Testis (tissue), 2 donors: ENCODE data around the gene CD274.

Experiments used
- CTCF ChIP-seq, 3 experiments: fragments of 450-650 bp in 2 of 3; fragments of 200-600 bp in 1 of 3; sonication (generic) in 1 of 3; IDR thresholded peaks; one replicate each; pipeline ENCODE4 v1.5.1; 2016 to 2019; ENCODE audit warnings: antibody characterized with exemption in 3 of 3, mild to moderate bottlenecking in 2 of 3, moderate library complexity in 1 of 3
- POLR2A ChIP-seq: fragments of 450-650 bp; IDR thresholded peaks from one replicate; pipeline ENCODE4 v1.6.1; 2017; ENCODE audit warnings: antibody characterized with exemption, mild to moderate bottlenecking, moderate library complexity

GRCh38 chr9:5512658-5513452, 62.5 kb downstream of the CD274 start:
- TF ChIP-seq CTCF (IDR thresholded peaks at IDR 0.05) (no peak), POLR2A (no peak)
